PFSK-1 (cell line): ENCODE measurements around the gene PPP2R5C.

Experiments
- POLR2AphosphoS5 ChIP-seq: IDR thresholded peaks from 2 replicates; pipeline ENCODE4 v1.6.1; 2012; ENCODE audit warnings: low read depth, mild to moderate bottlenecking, control low read depth, low read length, moderate library complexity
- SIN3A ChIP-seq: IDR thresholded peaks from 2 replicates; pipeline ENCODE4 v1.6.1; 2012; ENCODE audit warnings: mild to moderate bottlenecking, low read length, moderate library complexity, borderline replicate concordance; ENCODE audit not compliant: insufficient read depth
- TAF1 ChIP-seq: IDR thresholded peaks from 2 replicates; pipeline ENCODE4 v1.6.1; 2012; ENCODE audit warnings: low read length, control low read depth, borderline replicate concordance; ENCODE audit not compliant: insufficient read depth
- TF ChIP-seq, protein P1 (sequence below), 2 experiments: IDR thresholded peaks; 2 replicates each; pipeline versions ENCODE4 v1.6.1 to v1.8.0; 2011 to 2012; ENCODE audit warnings: low read depth in 2 of 2, low read length in 2 of 2, control low read depth in 1 of 2, inconsistent platforms in 1 of 2, mild to moderate bottlenecking in 1 of 2, moderate library complexity in 1 of 2; ENCODE audit not compliant: insufficient read depth in 1 of 2

DNA sequence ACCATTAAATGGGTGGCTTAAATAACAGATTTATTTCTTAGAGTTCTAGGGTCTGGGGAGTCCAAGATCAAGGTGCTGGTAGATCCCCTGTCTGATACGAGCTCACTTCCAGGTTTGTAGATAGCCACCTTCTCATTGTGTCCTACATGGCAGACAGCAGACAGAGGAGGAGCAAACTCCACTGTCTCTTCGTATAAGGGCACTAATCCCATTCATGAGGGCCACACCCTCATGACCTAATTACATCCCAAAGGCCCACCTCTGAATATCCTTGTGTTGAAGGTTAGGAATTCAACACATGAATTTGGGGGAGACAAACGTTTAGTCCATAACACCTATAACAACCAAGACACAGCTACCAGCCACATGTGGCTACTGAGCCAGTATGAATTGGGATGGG, 47.1 kb upstream of the PPP2R5C start:
- TF ChIP-seq POLR2AphosphoS5 (no peak), SIN3A (no peak), TAF1 (no peak)
- TF ChIP-seq, protein P1, sequence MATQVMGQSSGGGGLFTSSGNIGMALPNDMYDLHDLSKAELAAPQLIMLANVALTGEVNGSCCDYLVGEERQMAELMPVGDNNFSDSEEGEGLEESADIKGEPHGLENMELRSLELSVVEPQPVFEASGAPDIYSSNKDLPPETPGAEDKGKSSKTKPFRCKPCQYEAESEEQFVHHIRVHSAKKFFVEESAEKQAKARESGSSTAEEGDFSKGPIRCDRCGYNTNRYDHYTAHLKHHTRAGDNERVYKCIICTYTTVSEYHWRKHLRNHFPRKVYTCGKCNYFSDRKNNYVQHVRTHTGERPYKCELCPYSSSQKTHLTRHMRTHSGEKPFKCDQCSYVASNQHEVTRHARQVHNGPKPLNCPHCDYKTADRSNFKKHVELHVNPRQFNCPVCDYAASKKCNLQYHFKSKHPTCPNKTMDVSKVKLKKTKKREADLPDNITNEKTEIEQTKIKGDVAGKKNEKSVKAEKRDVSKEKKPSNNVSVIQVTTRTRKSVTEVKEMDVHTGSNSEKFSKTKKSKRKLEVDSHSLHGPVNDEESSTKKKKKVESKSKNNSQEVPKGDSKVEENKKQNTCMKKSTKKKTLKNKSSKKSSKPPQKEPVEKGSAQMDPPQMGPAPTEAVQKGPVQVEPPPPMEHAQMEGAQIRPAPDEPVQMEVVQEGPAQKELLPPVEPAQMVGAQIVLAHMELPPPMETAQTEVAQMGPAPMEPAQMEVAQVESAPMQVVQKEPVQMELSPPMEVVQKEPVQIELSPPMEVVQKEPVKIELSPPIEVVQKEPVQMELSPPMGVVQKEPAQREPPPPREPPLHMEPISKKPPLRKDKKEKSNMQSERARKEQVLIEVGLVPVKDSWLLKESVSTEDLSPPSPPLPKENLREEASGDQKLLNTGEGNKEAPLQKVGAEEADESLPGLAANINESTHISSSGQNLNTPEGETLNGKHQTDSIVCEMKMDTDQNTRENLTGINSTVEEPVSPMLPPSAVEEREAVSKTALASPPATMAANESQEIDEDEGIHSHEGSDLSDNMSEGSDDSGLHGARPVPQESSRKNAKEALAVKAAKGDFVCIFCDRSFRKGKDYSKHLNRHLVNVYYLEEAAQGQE (IDR thresholded peaks at IDR 0.05; ENCODE audit: insufficient read depth in 1 of 2, low read depth in 2 of 2, low read length in 2 of 2) = no peak
